Measurements from ENCODE around the gene MCM6. TPM values are rescaled to one million over a fixed set of nuclear protein-coding genes. Genes with fewer than 3 reads are reported as not detected.
A peak's percentile ranks its signal among the peaks of the same experiment; 100 is the strongest.
"Not testable (repeated sequence)": the region's sequence is repeated elsewhere in the genome, so short reads cannot be mapped to it uniquely, and the experiment has no call there.

Gene MCM6
- total RNA-seq, 4 donors from 2014 or later, result 5.9 to 9.5 (median 7.1) TPM

DNA sequence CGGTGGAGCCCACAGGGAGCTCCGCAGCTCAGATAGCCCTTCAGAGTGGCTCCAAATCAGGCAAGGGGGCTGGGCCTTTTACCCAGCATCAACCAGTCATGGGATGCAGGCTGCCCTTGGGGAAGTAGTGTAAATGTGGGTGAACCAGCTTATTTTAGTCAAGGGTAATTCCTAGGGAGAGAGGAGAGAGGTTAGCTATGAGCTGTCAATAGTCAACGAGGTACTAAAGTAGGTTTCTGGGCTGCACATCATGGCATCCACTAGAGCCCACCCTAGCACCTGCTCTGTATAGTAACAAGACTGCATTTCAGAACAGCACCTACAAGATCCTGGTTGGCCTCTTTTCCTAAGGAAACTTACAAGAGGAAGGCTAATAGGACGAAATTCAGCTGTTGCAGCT, 9.5 kb upstream of the MCM6 start:
- Histone ChIP-seq H3K4me3 (replicated peaks in 1 of 3) (no peak overlapping the region), H3K27me3 (no peaks in the 10 kb centered on the region), H3K4me1 (no peaks in the 10 kb centered on the region), H3K36me3 (no peaks in the 10 kb centered on the region), H3K27ac (no peak overlapping the region), H3K9me3 (no peaks in the 10 kb centered on the region)
- intact Hi-C loops (cut with DNase I), result no loop called here
- TF ChIP-seq, protein P1, sequence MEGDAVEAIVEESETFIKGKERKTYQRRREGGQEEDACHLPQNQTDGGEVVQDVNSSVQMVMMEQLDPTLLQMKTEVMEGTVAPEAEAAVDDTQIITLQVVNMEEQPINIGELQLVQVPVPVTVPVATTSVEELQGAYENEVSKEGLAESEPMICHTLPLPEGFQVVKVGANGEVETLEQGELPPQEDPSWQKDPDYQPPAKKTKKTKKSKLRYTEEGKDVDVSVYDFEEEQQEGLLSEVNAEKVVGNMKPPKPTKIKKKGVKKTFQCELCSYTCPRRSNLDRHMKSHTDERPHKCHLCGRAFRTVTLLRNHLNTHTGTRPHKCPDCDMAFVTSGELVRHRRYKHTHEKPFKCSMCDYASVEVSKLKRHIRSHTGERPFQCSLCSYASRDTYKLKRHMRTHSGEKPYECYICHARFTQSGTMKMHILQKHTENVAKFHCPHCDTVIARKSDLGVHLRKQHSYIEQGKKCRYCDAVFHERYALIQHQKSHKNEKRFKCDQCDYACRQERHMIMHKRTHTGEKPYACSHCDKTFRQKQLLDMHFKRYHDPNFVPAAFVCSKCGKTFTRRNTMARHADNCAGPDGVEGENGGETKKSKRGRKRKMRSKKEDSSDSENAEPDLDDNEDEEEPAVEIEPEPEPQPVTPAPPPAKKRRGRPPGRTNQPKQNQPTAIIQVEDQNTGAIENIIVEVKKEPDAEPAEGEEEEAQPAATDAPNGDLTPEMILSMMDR (IDR thresholded peaks at IDR 0.05), result no peak
- no peak for TF ChIP-seq POLR2A (IDR thresholded peaks at IDR 0.05)
- 84 to 95% methylated on average over 4 of the region's 4 CpGs for WGBS, 2 donors
- no peak for DNase-seq

DNA sequence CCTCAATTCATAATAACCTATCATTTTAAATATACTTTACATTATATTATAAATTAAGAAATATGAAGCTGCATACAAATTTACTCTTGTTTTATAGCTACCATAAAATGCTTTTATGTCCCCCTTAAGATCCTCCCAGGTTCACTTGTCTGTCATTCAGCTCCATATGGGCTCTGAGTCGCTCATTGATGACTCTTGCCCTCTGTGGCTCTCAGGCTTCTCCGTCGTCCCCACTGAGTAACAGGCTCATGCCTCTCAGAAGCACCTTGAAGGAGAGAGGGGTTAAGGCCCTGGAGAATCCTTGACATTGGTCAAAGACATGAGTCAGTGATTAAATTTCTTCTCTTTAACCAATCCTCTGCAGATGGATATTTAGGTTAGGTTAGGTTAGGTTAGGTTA, 6.2 kb upstream of the MCM6 start:
- TF ChIP-seq, protein P1 (IDR thresholded peaks at IDR 0.05), result no peak
- no peak for TF ChIP-seq POLR2A (IDR thresholded peaks at IDR 0.05)
- WGBS, 2 donors, result 78 to 86% methylated on average over 3 of the region's 3 CpGs

DNA sequence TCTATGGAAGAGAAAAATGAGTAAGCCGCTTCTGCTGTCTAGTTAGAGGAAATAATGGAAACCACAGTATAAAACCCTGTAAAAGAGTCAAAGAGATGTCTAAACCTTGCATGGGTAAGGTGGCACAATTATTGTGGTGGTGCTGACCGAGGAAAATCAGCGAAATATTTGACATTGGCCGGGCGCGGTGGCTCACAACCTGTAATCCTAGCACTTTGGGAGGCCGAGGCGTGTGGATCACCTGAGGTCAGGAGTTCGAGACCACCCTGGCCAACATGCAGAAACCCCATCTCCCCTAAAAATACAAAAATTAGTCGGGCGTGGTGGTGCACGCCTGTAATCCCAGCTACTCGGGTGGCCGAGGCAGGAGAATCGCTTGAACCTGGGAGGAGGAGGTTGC, 527 bp upstream of the MCM6 start:
- H3K27ac ChIP-seq; intact Hi-C loops (cut with DNase I); H3K36me3 ChIP-seq; H3K9me3 ChIP-seq; DNase-seq; H3K27me3 ChIP-seq: not testable (repeated sequence)
- Histone ChIP-seq H3K4me1 (peaks cover 5 to 12% of the 10 kb centered on the region in 2 donors), H3K4me3 (replicated peaks in 1 of 3) (peak overlapping the region in 1 of 3 donors; percentile 74)
- 83 to 87% methylated on average over 15 of the region's 15 CpGs for WGBS, 2 donors

More for the DNA sequence above, 6.2 kb upstream of the MCM6 start:
- Histone ChIP-seq H3K27ac (no peak overlapping the region), H3K27me3 (no peaks in the 10 kb centered on the region), H3K4me1 (no peaks in the 10 kb centered on the region), H3K4me3 (replicated peaks in 1 of 3) (no peak overlapping the region), H3K9me3 (no peaks in the 10 kb centered on the region), H3K36me3 (no peaks in the 10 kb centered on the region)
- no peak for DNase-seq
- intact Hi-C loops (cut with DNase I), result no loop called here

DNA sequence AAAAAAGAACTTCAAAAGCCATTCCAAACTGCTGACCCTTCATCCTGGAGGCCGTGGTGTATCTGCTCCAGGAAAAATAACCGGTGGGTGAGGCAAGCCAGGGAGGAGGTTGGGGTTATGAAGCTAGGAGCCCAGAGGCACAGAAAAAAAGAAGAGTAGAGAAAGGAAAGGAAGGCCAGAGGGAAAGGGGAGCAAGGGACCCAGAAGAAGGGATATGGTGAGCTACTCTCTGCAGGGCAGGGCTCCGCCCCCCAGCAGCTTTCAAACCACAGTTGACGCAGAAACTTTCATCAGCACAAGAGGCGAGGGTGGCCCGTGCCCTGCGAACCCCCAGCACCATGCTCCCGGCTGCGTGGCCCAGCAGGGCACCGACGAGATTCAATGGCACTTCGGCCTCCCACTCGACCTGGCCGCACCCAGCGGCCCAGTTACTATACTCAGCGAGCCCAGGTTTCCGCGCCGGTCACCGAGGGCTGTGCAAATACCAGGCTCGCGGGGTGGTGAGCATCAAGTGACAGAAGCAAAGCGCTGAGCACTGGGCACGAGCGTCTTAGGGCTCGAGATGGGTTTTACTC, 665 bp downstream of the MCM6 start:
- DNase-seq, result peak; percentile 64 to 67
- H3K9me3 ChIP-seq, result no peaks in the 10 kb centered on the region
- WGBS, 2 donors, result 5 to 7% methylated on average over 20 of the region's 26 CpGs
- H3K36me3 ChIP-seq, result no peaks in the 10 kb centered on the region
- no peaks in the 10 kb centered on the region for H3K27me3 ChIP-seq
- H3K4me3 ChIP-seq (replicated peaks in 1 of 3), result peak overlapping the region; percentile 24 to 74 (median 42)
- H3K27ac ChIP-seq, result peak overlapping the region; percentile 31 to 82 (median 76)
- intact Hi-C loops (cut with DNase I), result no loop called here
- peaks cover 5 to 12% of the 10 kb centered on the region in 2 donors for H3K4me1 ChIP-seq
- TF ChIP-seq, protein P1 (IDR thresholded peaks at IDR 0.05), result no peak
- TF ChIP-seq POLR2A (IDR thresholded peaks at IDR 0.05), result no peak

DNA sequence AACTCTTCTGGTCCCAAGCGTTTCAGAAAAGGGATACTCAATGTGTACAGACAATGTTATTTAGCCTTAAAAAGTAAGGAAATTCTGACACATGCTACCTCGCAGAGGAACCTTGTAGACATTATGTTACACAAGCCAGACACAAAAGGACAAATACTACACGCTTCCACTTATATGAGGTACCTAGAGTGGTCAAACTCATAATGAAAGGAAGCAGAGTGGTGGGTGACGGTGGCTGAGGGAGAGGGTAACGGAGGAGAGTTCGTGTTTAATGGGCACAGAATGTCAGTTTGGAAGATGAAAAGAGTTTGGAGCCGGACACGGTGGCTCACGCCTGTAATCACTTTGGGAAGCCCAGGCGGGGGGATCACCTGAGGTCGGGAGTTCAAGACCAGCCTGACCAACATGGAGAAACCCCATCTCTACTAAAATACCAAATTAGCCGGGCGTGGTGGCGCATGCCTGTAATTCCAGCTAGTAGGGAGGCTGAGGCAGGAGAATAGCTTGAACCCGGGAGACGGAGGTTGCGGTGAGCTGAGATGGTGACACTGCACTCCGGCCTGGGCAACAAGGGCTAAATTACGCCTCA, 1.4 kb downstream of the MCM6 start:
- no peak overlapping the region for H3K4me3 ChIP-seq (replicated peaks in 1 of 3)
- peaks cover 5 to 12% of the 10 kb centered on the region in 2 donors for H3K4me1 ChIP-seq
- TF ChIP-seq POLR2A (IDR thresholded peaks at IDR 0.05), result no peak
- H3K36me3 ChIP-seq, result no peaks in the 10 kb centered on the region
- WGBS, 2 donors, result 80 to 87% methylated on average over 19 of the region's 19 CpGs
- no peak for DNase-seq
- H3K9me3 ChIP-seq, result no peaks in the 10 kb centered on the region
- intact Hi-C loops (cut with DNase I), result no loop called here
- H3K27ac ChIP-seq, result no peak overlapping the region
- H3K27me3 ChIP-seq, result no peaks in the 10 kb centered on the region

DNA sequence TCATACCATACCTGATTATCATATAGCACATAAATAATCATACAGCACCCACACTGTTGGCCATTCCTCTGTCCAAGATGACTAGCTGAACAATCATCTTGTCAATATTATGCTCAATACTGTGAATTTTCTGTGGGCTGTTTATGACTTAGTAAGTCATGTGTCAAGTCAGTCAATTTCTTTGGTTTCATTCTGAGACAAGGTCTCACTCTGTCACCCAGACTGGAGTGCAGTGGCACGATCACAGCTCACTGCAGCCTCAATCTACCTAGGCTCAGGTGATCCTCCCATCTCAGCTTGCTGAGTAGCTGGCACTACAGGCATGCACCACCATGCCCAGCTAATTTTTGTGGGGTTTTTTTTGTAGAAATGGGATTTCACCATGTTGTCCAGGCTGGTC, 5.7 kb downstream of the MCM6 start:
- Histone ChIP-seq H3K4me3 (replicated peaks in 1 of 3) (no peak overlapping the region), H3K27ac (no peak overlapping the region), H3K27me3 (no peaks in the 10 kb centered on the region), H3K4me1 (peaks cover 0 to 6% of the 10 kb centered on the region in 2 donors), H3K36me3 (peaks cover 0 to 15% of the 10 kb centered on the region in 2 donors), H3K9me3 (no peaks in the 10 kb centered on the region)
- intact Hi-C loops (cut with DNase I), result no loop called here
- no peak for DNase-seq
- WGBS, 2 donors, result 91 to 95% methylated on average over 1 of the region's 1 CpG
- TF ChIP-seq, protein P1 (IDR thresholded peaks at IDR 0.05), result no peak
- TF ChIP-seq POLR2A (IDR thresholded peaks at IDR 0.05), result no peak

All from thyroid gland (tissue), 4 donors.